Upper lobe of right lung (tissue), 1 donor: ENCODE results near the gene SND1. TPM values are rescaled to one million over a fixed set of nuclear protein-coding genes. Genes with fewer than 3 reads are reported as not detected.
A peak's percentile ranks its signal among the peaks of the same experiment; 100 is the strongest.

Source experiments
- ATAC-seq: fragments of 200-7000 bp; cut with Tn5 transposase; one replicate; pipeline ENCODE4 v1.9.1; 2020; ENCODE audit warnings: mild to moderate bottlenecking, moderate library complexity
- DNase-seq: peaks from one replicate; pipeline ENCODE4 v3.0.0-alpha.2; 2020
- H3K27ac ChIP-seq: fragments of 200-600 bp; one replicate; pipeline ENCODE4 v1.8.0; 2022
- H3K27me3 ChIP-seq: fragments of 200-600 bp; one replicate; pipeline ENCODE4 v1.8.0; 2022; ENCODE audit warnings: mild to moderate bottlenecking
- H3K36me3 ChIP-seq: fragments of 200-600 bp; one replicate; pipeline ENCODE4 v1.8.0; 2022
- H3K4me1 ChIP-seq: fragments of 200-600 bp; one replicate; pipeline ENCODE4 v1.8.0; 2022
- H3K4me3 ChIP-seq: fragments of 200-600 bp; one replicate; pipeline ENCODE4 v1.8.0; 2022; ENCODE audit warnings: mild to moderate bottlenecking
- H3K9me3 ChIP-seq: fragments of 200-600 bp; one replicate; pipeline ENCODE4 v1.8.0; 2022
- CTCF ChIP-seq: fragments of 200-600 bp; IDR thresholded peaks from one replicate; pipeline ENCODE4 v1.8.0; 2022; ENCODE audit warnings: antibody characterized with exemption
- intact Hi-C: fragments of 100-400 bp; cut with DNase I; formaldehyde crosslinking; loops from one replicate; pipeline ENCODE4 v1.11.0; 2022
- total RNA-seq: library from RNA; stranded (reverse); fragmentation: NEBNext Ultra II Directional; extraction: Animal tissue kit (Norgen Biotek cat#: 25700); gene quantifications from one replicate; pipeline ENCODE4 v1.2.1, GENCODE V29; 2021
- donor health status: DM: no; HTN: yes; CAD: no; lungs with severe emphysema.

SND1 gene
- total RNA-seq, 1 donor from 2014 or later: 150 TPM

- peaks cover 28% of the 10 kb centered on the region for H3K4me1 ChIP-seq
- peak overlapping the region; percentile 98 for H3K4me3 ChIP-seq
- no peak for TF ChIP-seq CTCF
- no peak overlapping the region for H3K27ac ChIP-seq
- no peaks in the 10 kb centered on the region for H3K9me3 ChIP-seq
- ATAC-seq (no peak), DNase-seq (no peak)
- H3K27me3 ChIP-seq: no peaks in the 10 kb centered on the region
- no peaks in the 10 kb centered on the region for H3K36me3 ChIP-seq
- intact Hi-C loops: no loop called here
Observed at GRCh38 chr7:127653396-127653795, 1.4 kb downstream of the SND1 start.

DNA sequence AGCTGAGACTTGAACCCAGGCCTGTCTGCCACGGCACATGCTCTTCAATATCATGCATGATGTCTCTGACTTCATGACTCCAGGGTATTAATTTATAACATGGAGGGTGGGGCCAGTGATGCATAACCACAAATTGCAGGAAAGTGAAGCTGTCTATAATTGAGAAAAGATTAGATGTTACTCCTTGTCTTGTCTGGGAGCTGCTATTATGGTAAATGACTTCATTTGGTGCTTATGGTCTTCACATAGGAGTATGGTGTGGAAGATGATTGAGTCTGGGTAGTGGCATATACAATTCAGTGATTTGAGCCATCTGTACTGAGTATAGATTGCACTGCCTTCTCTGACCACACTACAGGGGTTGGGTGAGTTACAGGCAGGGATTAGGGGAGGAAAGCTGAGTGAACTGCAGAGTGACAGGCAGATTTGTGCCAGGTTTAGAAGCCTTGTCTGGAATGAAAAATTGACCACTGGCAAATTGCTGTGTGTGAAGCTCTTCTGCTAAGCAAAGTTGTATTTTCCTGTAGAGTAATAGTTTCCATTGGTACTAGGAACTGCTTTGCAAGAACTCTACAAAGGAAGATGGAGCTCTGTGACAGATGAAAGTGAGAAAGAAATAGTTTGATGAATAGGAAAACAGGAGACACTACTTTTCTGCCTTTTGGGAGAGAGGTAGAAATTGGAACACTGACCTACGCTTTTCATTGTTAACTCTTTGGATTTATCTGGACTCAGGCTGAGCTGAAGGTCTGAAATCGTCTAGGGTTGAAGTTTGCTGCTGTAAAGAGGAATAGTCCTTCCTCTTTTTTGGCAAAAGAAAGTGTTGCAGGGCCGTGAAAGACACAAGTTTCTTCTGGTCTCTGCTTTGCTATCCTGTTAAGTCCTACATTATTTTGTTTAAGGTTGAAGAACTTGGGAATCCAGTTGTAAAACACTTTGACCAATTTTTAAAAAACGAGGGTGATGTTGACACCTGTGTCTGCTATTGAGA is 2.7 kb downstream of the SND1 start:
- intact Hi-C loops: no loop called here
- no peak for TF ChIP-seq CTCF

GRCh38 chr7:127655720-127656119 is 3.7 kb downstream of the SND1 start:
- no peak overlapping the region for H3K27ac ChIP-seq
- H3K36me3 ChIP-seq: no peaks in the 10 kb centered on the region
- DNase-seq: no peak
- no peaks in the 10 kb centered on the region for H3K9me3 ChIP-seq
- no peaks in the 10 kb centered on the region for H3K27me3 ChIP-seq
- TF ChIP-seq CTCF: no peak
- peaks cover 32% of the 10 kb centered on the region for H3K4me1 ChIP-seq
- ATAC-seq: no peak
- H3K4me3 ChIP-seq: no peak overlapping the region
- intact Hi-C loops: no loop called here

More for the DNA sequence above, 2.7 kb downstream of the SND1 start:
- ATAC-seq: no peak
- Histone ChIP-seq H3K4me3 (no peak overlapping the region), H3K4me1 (peaks cover 32% of the 10 kb centered on the region), H3K36me3 (no peaks in the 10 kb centered on the region), H3K27me3 (no peaks in the 10 kb centered on the region), H3K9me3 (no peaks in the 10 kb centered on the region), H3K27ac (no peak overlapping the region)
- DNase-seq: no peak

GRCh38 chr7:127657500-127657899 is 5.5 kb downstream of the SND1 start:
- peaks cover 7% of the 10 kb centered on the region for H3K36me3 ChIP-seq
- peaks cover 32% of the 10 kb centered on the region for H3K4me1 ChIP-seq
- H3K27me3 ChIP-seq: no peaks in the 10 kb centered on the region
- ATAC-seq: no peak
- DNase-seq: no peak
- H3K9me3 ChIP-seq: no peaks in the 10 kb centered on the region
- intact Hi-C loops: no loop called here
- no peak overlapping the region for H3K27ac ChIP-seq
- TF ChIP-seq CTCF: no peak
- no peak overlapping the region for H3K4me3 ChIP-seq

GRCh38 chr7:127658970-127659630 is 7.1 kb downstream of the SND1 start:
- no peak overlapping the region for H3K27ac ChIP-seq
- H3K4me1 ChIP-seq: peaks cover 17% of the 10 kb centered on the region
- no peak for ATAC-seq
- no peak for DNase-seq
- no peaks in the 10 kb centered on the region for H3K9me3 ChIP-seq
- no peak for TF ChIP-seq CTCF
- H3K4me3 ChIP-seq: no peak overlapping the region
- no peaks in the 10 kb centered on the region for H3K27me3 ChIP-seq
- intact Hi-C loops: no loop called here
- H3K36me3 ChIP-seq: peaks cover 7% of the 10 kb centered on the region
